IPS-15b (cell line): ENCODE results near the gene MPDZ.
"Not testable (repeated sequence)": the region's sequence is repeated elsewhere in the genome, so short reads cannot be mapped to it uniquely, and the experiment has no call there.

Source experiments
- H3K27me3 ChIP-seq: one replicate; pipeline ENCODE4 v1.6.1; 2013; ENCODE audit warnings: low read length; ENCODE audit not compliant: control insufficient read depth, insufficient read depth
- H3K36me3 ChIP-seq: one replicate; pipeline ENCODE4 v1.6.1; 2013; ENCODE audit warnings: low read length; ENCODE audit not compliant: control insufficient read depth, insufficient read depth
- H3K4me1 ChIP-seq: one replicate; pipeline ENCODE4 v1.6.1; 2013; ENCODE audit warnings: mild to moderate bottlenecking, low read length; ENCODE audit not compliant: control insufficient read depth, insufficient read depth
- H3K4me3 ChIP-seq: one replicate; pipeline ENCODE4 v1.5.1; 2013; ENCODE audit warnings: low read depth, low read length
- H3K9ac ChIP-seq: one replicate; pipeline ENCODE4 v1.6.1; 2013; ENCODE audit warnings: low read depth, mild to moderate bottlenecking, low read length
- H3K9me3 ChIP-seq: one replicate; pipeline ENCODE4 v1.6.1; 2013; ENCODE audit warnings: mild to moderate bottlenecking, low read length; ENCODE audit not compliant: control insufficient read depth, insufficient read depth

MPDZ gene

GRCh38 chr9:13252852-13253251 is 26.6 kb downstream of the MPDZ start:
- Histone ChIP-seq H3K27me3 (no peaks in the 10 kb centered on the region), H3K4me3 (no peak overlapping the region), H3K4me1 (peaks cover 9% of the 10 kb centered on the region), H3K9me3 (no peaks in the 10 kb centered on the region), H3K36me3 (no peaks in the 10 kb centered on the region), H3K9ac (no peak overlapping the region)

DNA sequence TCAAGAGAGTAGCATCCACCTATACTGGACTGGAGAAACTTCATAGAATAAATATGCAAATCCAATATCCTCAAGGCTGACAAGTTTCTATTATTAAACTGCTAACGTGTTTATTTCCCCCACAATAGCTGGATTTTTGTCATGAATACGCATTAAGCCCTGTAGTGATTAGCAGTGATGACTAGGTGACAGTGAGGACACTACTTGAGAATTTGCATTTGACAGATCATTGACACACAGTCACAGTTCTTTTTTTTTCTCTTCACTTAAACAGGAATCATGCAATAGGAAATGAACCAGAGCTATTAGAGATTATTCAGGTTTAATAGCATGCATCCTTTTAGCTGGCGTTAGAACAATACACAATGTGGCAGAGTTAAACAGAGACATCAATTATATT is 35.3 kb downstream of the MPDZ start:
- Histone ChIP-seq H3K9me3 (no peaks in the 10 kb centered on the region), H3K36me3 (no peaks in the 10 kb centered on the region), H3K4me1 (no peaks in the 10 kb centered on the region), H3K9ac (no peak overlapping the region), H3K27me3 (no peaks in the 10 kb centered on the region), H3K4me3 (no peak overlapping the region)

DNA sequence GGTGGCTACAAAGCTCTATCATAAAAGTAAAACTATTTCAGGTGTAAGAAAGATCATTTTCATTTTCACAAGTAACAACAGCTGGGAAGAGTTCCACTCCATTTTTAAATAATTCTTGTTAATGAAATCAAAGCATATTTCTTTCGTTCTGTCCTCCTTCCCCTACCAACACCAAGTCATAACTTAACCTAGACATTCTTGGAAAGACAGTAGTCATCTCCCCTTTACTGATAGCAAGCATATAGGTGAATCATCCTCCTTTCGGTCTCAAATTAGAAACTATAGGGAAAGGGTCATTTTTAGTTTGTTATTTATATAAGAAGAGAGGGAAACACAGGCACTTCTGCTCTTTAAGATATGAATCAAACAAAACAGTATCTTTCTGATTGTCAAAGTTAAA is 38.2 kb downstream of the MPDZ start:
- Histone ChIP-seq H3K27me3 (no peaks in the 10 kb centered on the region), H3K9me3 (no peaks in the 10 kb centered on the region), H3K36me3 (peaks cover 3% of the 10 kb centered on the region), H3K9ac (no peak overlapping the region), H3K4me1 (no peaks in the 10 kb centered on the region), H3K4me3 (no peak overlapping the region)

DNA sequence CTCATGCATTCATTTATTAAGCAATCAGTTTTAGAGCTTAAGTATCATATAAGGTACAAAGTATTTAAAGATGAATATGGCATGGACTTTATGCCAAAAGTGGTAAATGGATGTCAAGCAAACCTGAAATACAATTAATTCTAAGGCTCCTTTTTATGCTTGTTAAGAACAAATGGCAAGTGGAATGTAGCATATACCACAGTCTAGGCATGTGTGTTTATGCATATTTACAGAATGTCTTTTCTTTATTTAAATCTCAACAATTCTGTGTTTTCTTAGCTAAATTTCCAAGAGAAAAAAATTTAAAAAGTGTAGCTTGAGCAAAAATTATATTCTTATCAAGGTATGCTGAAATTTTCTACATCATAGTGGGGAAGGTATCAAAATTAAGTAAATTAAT is 39.8 kb downstream of the MPDZ start:
- H3K4me1 ChIP-seq, result no peaks in the 10 kb centered on the region
- no peaks in the 10 kb centered on the region for H3K27me3 ChIP-seq
- no peak overlapping the region for H3K4me3 ChIP-seq
- no peaks in the 10 kb centered on the region for H3K9me3 ChIP-seq
- H3K36me3 ChIP-seq, result peaks cover 3% of the 10 kb centered on the region
- no peak overlapping the region for H3K9ac ChIP-seq

DNA sequence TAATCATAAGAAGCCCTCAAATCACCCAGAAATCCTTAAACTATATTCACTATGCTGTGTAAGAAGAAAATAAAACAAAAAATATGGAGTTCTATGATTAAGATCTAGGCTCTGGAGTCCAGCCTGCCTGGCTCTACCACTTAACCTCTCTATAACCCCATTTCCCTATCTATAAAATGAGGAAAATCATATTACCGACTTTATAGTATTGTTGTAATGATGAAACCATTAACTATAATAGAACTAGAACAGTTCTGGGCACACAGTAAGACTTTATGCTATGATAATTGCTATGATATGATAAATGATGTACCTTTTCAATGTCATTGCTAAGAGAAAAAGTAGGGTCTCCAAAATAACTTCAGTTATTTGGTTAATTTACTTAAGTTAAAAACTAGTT is 40.3 kb downstream of the MPDZ start:
- H3K9ac ChIP-seq, result no peak overlapping the region
- H3K9me3 ChIP-seq, result no peaks in the 10 kb centered on the region
- peaks cover 3% of the 10 kb centered on the region for H3K36me3 ChIP-seq
- no peaks in the 10 kb centered on the region for H3K4me1 ChIP-seq
- H3K27me3 ChIP-seq, result no peaks in the 10 kb centered on the region
- H3K4me3 ChIP-seq, result no peak overlapping the region

- Histone ChIP-seq H3K9ac (no peak overlapping the region), H3K4me1 (no peaks in the 10 kb centered on the region), H3K27me3 (no peaks in the 10 kb centered on the region), H3K4me3 (no peak overlapping the region), H3K9me3 (no peaks in the 10 kb centered on the region), H3K36me3 (peaks cover 3% of the 10 kb centered on the region)
Observed at GRCh38 chr9:13234932-13235331, 44.6 kb downstream of the MPDZ start.

DNA sequence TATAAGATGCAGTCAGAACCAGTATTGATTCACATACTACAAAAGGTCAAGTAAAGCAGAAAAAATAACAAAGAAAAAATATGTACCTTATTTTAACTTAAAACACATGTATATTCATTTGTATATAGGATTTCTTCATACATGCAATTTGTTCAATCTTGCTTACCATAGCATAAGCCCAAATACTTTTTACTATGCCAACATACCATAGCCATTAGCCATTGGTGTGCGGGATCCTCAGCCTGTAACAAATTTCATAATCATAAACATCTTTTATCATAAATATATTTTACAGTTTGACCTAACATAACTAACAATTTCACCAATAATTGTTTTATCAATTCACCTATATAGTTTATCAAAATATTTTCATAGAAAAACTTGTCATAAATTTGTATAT is 51.1 kb downstream of the MPDZ start:
- H3K4me3 ChIP-seq, result no peak overlapping the region
- no peaks in the 10 kb centered on the region for H3K4me1 ChIP-seq
- no peaks in the 10 kb centered on the region for H3K27me3 ChIP-seq
- H3K9ac ChIP-seq, result no peak overlapping the region
- H3K9me3 ChIP-seq, result no peaks in the 10 kb centered on the region
- H3K36me3 ChIP-seq, result no peaks in the 10 kb centered on the region

- Histone ChIP-seq H3K9ac (no peak overlapping the region), H3K4me3 (no peak overlapping the region), H3K9me3 (no peaks in the 10 kb centered on the region), H3K4me1 (peaks cover 5% of the 10 kb centered on the region), H3K27me3 (no peaks in the 10 kb centered on the region), H3K36me3 (no peaks in the 10 kb centered on the region)
Observed at GRCh38 chr9:13224366-13224765, 55.1 kb downstream of the MPDZ start.

DNA sequence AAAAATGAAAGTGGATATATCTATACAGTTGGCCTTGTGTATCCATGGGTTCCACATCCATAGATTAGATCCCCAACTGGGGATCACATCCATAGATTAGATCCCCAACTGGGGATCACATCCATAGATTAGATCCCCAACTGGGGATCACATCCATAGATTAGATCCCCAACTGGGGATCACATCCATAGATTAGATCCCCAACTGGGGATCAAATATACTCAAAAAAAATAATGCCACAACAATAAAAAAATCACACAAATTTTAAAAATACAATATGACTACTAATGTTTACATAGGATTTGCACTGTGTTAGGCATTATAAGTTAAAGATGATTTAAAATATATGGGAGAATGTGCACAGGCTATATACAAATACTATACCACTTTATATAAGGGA is 56.8 kb downstream of the MPDZ start:
- H3K36me3 ChIP-seq, result not testable (repeated sequence)

DNA sequence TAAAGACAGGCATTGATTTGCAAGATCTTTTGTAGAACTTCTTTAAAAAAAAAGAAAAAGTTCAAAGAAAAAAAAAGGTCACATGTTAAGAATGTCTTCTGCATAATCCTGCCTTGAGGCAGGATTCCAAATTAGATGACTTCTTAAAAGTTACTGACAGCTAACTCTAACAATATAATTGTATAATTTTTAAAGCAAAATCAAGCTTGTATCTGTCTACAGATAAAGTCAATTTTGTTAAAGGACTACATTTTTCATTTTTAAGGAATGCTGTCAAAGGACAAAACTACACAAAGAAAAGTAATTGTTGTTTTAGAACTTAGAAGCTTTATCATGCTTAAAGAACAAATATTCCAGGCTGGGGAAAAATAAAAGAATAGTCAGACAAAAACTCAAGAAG is 57.8 kb downstream of the MPDZ start:
- Histone ChIP-seq H3K9ac (no peak overlapping the region), H3K4me3 (no peak overlapping the region), H3K27me3 (no peaks in the 10 kb centered on the region), H3K4me1 (peaks cover 5% of the 10 kb centered on the region), H3K36me3 (no peaks in the 10 kb centered on the region), H3K9me3 (no peaks in the 10 kb centered on the region)

More for the DNA sequence above, 56.8 kb downstream of the MPDZ start:
- not testable (repeated sequence) for H3K9ac ChIP-seq, H3K4me1 ChIP-seq, H3K9me3 ChIP-seq, H3K4me3 ChIP-seq, H3K27me3 ChIP-seq

- Histone ChIP-seq H3K4me1 (peaks cover 5% of the 10 kb centered on the region), H3K9ac (no peak overlapping the region), H3K36me3 (no peaks in the 10 kb centered on the region), H3K4me3 (no peak overlapping the region), H3K27me3 (no peaks in the 10 kb centered on the region), H3K9me3 (no peaks in the 10 kb centered on the region)
Observed at GRCh38 chr9:13220837-13221236, 58.7 kb downstream of the MPDZ start.

DNA sequence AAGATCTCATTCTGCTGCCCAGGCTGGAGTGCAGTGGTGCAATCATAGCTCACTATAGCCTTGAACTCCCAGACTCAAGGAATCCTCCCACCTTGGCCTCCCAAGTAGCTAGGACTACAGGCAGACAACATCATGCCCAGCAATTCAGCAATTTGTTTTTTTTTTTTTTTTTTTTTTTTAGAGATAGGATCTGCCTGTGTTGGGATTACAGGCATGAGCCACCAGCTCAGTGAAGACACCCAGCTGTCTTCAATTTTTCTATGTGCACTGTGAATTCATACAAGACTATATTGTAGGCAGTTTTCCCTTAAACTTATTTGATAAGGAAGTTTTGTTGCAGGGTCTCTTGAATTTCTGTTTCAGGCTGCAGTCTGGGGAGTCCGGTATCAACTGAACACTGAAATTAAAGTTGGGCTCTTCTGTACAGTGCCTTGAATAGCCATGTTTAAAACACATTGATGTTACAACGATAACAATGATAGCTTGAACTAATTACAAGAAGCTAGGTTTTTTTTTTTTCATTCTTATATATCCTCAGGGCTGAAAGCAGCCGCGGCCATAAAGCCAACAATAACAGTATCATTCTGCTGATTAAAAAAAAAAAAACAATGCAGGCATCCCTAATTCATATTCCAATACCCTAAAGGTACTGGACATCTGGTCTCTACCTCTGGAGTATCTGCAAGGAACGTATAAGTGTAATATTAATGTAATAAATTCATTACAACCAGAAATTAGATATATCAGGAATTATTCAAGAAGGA is 63.5 kb downstream of the MPDZ start:
- Histone ChIP-seq H3K4me1 (no peaks in the 10 kb centered on the region), H3K4me3 (no peak overlapping the region), H3K27me3 (no peaks in the 10 kb centered on the region), H3K9ac (no peak overlapping the region), H3K9me3 (no peaks in the 10 kb centered on the region), H3K36me3 (no peaks in the 10 kb centered on the region)
